Activated naive CD4-positive, alpha-beta T cell (primary cell): ENCODE results near the gene ARHGAP24.

Experiments
- DNase-seq, 4 experiments: peaks; one replicate each; lab custom pipeline; 2025; lab: John Stamatoyannopoulos, UW

The ARHGAP24 gene

GRCh38 chr4:85741381-85741780 lies 266.4 kb downstream of the ARHGAP24 start:
- no peak for DNase-seq

DNA sequence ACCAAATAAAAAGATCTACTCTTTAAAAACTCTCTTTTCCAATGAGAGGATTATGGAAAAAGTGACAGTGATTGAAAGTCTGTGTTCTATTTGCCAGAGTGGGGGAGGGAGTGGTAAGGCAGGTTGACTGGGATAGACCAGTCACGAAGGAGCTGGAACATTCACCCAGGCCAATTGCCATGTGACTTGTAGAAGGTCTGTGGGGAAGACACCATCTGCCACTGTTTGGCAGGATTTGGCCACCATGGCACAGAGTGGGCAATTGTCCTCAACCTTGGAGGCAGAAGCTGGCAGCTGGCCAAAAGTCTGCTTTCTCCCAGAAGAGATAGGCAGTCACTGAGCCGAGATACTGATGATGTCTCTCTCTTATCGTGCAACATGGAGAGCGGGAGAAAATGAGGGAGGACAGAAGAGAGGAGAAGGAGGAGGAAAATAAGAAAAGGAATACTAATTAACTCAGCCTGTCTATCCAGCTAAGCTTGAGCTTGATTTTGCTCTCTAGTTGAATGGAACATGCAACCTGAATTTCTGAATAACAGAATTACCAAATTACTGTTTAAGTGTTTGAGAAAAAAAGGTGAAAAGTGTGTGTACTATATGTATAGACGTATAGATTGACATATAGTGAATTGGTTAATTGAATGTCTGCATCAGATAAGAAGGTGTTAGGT lies 267.1 kb downstream of the ARHGAP24 start:
- DNase-seq: no peak

GRCh38 chr4:85744950-85745349 lies 270.0 kb downstream of the ARHGAP24 start:
- no peak for DNase-seq

- no peak for DNase-seq
Observed at GRCh38 chr4:85745939-85746338, 271.0 kb downstream of the ARHGAP24 start.

DNA sequence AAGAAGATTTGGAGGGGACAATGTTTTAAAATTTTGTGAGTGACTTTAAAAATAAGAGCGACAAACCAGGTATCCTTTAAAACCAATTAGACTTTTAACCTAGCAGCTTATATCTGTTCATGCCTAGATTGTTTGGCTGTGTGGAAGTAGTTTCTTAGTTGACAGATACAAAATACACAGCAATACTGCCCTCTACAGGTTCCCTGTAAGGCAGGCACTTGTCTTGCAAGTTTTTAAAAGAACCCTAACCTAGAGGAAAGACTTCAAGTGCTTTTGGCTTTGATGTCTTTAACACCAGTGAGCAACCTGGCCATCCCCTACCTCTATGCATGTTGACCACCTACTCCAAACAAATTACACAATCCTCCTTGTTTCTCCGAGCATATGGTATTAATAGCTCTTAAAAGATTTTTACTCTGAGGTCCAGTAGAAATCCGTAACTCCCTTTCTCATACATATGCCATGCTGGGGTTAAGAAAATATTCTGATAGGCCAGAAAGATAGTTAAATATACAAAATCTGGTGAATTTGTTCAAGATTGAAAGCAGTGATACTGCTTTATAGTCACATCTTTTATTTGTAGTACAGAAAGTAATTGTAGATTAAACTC lies 273.0 kb downstream of the ARHGAP24 start:
- no peak for DNase-seq

DNA sequence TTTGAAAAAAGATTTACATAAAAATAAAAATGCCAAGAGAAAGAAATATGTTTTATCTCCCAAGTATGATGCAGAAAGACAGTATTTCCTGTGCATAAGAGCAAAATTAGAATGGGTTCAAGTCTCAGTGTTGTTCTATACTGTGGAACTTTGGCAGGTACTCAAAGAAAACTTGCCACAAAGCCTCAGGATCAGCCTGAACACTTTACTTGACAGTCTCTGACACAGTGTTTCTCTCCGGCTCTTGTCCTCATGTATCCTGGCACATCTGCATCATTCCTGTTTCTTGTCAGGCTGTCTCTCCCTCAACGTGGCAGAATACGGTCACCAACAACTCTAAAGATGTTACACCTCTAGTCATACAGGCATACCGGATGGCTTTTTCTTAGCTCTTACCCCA lies 273.7 kb downstream of the ARHGAP24 start:
- DNase-seq: no peak

GRCh38 chr4:85751866-85752265 lies 276.9 kb downstream of the ARHGAP24 start:
- no peak for DNase-seq

DNA sequence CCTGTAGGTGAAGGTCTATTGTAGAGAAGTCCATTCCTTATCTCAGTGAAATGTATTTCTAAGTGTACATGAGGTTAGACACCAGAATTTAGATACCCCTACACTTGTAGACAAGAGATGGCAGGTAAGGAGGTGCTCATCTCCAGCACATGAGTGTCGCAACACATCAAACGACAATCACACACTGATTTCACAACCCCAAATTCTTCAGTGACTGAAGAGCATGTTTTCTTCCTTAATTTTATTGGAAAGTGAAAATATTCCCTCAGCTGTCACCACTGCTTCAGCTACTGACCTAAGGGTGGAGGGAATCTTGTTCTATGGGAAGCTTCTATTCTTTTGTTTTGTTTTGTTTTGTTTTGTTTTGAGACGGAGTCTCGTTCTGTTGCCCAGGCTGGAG lies 280.3 kb downstream of the ARHGAP24 start:
- no peak for DNase-seq

- DNase-seq: no peak
Observed at GRCh38 chr4:85756938-85757337, 282.0 kb downstream of the ARHGAP24 start.

GRCh38 chr4:85759388-85759787 lies 284.4 kb downstream of the ARHGAP24 start:
- DNase-seq: no peak

- no peak for DNase-seq
Observed at GRCh38 chr4:85760511-85760910, 285.6 kb downstream of the ARHGAP24 start.

DNA sequence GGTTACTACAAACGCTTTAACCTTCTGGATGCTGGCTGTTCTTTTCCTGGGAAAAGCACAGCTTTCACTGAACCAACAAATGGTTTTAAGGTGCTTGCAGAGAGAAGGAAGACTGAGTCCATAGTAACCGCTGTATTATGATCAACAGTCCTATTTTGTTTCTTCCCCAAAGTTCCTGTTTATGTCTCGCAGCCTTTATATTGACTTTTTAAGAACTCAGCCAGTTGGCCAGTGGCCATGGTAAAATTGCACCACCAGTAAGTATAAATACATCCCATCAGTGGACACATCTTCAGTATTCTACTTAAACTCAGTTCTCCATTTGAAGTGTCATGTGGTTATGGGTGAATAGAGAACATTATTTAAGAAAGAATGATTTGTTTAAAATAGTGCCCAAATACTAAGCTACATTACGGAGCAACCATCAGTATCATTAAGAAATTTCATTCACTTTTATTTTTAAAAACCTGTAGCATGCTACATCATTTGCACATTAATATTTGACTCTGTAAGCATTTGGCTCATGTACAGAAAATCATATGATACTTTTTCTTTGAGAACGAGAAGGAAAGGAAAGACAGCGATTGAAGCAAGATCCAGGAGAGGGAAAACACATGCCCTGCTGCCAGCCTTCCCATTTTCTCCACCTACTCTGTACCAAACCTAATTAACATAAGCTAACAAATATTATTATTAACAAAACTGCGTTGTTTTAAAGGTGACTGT lies 287.0 kb downstream of the ARHGAP24 start:
- DNase-seq: no peak

- DNase-seq: no peak
Observed at GRCh38 chr4:85762529-85762871, 287.6 kb downstream of the ARHGAP24 start.

- DNase-seq: no peak
Observed at GRCh38 chr4:85763202-85763601, 288.3 kb downstream of the ARHGAP24 start.

DNA sequence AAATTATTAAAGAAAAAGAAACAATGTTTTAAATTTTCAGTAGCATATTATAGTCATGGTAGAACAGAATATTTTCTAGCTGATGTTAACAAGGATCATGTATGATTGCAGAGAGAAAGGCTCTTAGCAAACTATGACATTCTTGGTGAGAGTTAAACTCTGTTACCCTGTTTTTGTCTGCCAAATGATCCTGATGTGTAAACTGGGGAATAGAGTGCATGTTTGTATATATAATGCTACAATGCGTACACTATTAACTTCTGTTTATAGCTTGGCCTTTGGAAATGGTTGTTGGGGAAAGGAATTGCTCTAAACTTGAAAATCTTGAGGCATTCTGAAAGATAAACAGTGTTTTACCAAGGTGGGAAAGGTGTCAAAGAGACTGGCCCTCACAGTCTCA lies 292.7 kb downstream of the ARHGAP24 start:
- no peak for DNase-seq

DNA sequence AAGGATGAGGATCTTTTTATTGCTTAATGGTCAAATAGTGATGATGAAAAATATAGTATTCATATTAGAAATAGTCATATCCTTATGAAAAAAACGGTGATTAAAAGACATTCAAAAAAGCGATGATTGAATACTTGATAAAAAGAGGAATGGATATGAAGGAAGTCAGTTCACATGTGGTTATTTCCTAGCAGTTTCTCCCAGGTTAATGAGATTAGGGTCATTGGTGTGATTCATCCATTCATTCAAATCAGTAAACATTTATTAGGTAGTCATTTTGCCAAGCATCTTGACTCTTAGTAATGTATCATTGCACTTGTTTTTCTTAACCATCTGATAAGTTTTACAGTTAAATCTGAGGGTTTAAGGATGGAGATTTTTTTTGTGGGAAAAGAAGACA lies 294.1 kb downstream of the ARHGAP24 start:
- DNase-seq: no peak

DNA sequence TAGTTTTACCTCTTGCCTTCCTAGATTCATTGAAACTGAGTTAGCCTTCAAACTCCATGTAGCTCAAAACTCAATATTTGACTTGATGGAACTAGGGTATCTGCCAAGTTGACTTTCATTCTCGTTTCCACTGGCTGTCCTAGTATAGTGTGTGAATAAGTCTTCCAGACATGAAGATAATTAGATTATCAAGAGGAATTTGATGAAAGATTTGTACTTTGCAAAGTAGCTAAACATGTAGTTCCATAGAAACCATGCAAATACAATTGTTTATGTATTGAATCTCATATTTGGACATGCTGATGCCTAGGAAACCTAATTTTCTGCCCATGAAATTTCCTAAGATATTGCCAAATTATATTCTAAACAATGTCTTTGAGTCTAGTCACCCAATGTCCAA lies 297.5 kb downstream of the ARHGAP24 start:
- DNase-seq: no peak

DNA sequence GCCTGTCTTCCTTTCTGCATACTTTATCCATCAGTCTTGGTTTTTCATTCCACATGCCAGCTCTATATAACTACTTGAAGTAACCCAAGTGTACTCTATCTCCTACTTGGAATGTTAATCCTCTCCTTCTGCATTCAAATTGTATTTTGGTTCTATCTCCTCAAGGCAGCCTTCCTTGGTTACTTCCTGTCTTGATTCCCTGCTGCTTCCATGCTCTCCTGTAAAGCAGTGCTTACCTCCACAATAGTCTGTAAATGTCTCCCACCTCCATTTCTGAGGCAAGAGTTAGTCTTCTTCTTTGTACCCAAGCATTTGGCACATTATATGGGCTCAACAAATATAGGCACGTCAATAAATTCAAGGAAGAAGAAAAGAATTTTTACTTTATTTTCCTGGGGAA lies 298.4 kb downstream of the ARHGAP24 start:
- no peak for DNase-seq

GRCh38 chr4:85774000-85774399 lies 299.1 kb downstream of the ARHGAP24 start:
- no peak for DNase-seq

DNA sequence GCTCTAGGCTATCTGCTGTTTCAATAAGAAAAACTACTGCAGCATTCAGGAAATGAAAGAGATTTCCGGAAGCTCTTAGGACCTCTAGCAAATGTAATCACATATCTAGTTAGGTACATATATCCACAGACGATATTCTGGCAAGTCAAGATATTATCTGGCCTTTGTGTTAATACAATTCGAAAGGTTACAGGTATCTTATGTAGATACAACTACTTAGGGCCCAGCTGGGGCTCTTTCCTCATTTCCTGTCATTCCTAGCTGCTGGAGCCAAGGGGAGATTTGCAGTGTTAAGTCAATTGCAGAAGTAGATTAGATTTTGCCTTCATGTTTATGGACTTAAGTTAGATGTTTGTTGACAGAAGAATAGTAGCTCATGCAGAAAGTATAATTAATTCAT lies 299.5 kb downstream of the ARHGAP24 start:
- DNase-seq: no peak

- DNase-seq: no peak
Observed at GRCh38 chr4:85776096-85776495, 301.1 kb downstream of the ARHGAP24 start.

- DNase-seq: no peak
Observed at GRCh38 chr4:85776579-85776978, 301.6 kb downstream of the ARHGAP24 start.

GRCh38 chr4:85777908-85778631 lies 303.1 kb downstream of the ARHGAP24 start:
- no peak for DNase-seq
